ENCODE data around the gene ABTB1.
"Not testable (repeated sequence)": the region's sequence is repeated elsewhere in the genome, so short reads cannot be mapped to it uniquely, and the experiment has no call there.

Gene ABTB1

DNA sequence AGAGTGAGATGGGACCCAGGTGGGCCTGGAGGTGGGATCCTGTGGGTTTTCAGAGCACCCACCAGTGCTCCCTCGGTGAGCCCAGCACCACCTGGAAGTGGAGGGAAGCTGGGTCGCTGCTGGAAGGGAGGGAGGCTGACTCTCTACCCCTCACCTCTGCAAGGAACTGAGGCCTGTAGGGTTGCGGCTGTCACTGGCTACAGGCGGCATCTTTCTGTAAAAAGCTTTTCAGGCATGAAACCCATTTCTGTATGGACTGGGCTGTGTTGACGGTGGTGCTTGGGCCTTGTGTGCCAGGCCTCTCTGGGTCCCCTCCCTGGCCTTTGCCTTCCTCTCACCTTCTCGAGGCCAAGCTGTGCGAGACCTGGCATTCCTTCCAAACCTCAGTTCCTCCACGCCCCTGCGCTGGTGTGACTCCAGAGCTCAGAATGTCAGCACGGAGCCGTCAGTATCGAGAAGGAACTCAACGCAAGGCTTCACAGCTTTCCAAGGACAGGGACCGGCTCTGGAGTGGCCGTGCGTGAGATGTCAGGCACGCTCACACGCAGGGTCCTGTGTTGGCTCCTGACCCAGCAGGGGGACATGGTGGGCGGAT lies 16.6 kb downstream of the ABTB1 start:
- DNase-seq = no peak

DNA sequence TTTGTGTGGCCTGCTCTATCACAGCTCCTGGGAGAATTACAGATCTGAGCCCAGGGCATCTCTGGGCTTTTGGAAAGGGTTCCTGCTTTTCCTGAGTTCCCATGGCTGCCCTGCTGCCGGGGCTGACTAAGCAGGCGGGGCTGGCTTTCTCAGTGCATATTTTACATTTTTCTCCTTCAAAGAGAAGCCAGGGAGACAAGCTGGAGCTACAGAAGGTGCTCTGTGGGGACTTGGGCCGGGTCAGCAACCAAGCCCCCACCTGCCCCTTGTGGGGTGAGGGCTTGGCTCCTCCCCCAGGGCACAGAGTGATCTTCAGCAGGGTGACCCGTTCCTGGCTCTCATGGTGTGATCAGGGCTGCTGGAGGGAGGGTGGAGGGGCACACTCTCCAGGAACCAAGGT lies 17.4 kb downstream of the ABTB1 start:
- DNase-seq = no peak

DNA sequence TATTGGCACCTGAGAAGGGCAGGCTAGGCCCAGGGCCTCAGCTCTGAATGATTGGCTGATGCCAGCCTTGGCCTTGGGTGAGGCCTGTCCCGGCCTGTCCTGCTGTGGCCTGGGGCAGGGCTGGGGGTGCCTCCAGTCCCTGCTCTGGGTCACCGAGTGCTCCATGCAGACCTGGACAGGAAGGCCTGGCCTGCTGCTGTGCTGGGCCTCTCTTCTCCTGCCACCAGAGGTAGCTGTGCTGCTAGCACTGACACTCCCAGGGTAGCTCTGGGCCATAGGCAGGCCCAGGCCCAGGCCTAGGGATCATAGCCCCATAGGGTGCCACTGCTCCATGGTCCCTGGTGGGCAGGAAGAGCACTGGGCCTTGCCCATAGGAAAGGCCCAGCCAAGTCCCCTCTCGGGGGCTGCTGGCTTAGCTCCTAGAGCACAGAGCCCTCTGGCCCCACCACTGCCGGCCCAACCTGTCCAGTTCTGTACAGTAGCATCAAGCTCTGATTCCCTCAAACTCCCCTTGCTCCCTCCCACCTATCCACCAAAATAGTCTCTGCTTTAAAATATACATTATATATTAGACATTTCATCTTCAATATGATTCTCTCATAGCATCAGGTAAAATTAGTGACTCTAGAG lies 18.2 kb downstream of the ABTB1 start:
- DNase-seq = no peak

DNA sequence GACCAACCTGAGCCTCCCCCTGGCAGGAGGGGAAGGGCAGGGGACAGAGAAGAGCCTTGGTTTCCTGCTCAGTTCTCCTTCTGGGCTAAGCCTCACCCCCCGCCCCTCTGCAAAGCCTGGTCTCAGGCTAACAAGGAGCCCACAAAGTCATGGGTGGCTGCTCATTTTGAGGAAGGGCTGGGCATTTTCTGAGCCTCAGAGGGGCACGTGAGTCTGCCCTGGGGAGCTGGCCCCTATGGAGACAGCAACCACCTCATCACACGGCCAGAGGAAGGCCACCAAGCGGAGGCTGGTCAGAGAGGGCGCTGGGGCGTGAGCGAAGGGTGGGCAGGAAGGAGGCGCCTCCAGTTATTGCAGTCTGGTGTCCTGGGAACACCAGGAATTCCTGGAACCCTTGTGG lies 18.7 kb downstream of the ABTB1 start:
- DNase-seq = no peak

DNA sequence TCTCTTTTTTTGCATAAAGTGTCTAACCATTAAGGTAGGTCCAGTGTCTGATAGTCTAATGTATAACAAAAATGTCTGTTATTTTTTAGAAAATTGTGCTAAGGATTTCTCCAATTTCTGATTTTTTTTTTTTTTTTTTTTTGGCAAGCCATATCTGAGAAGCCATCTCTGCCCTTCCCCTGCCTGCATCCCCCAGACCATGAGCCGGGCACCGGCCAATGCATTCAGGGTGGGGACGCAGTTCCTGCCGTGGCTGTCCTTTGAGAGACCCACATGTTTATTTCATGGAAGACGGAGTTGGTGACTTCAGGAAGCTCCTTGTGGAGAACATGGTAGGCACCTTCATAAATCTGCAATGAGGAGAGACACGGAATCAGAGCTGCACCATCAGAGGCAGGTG lies 19.2 kb downstream of the ABTB1 start:
- no peak for DNase-seq

DNA sequence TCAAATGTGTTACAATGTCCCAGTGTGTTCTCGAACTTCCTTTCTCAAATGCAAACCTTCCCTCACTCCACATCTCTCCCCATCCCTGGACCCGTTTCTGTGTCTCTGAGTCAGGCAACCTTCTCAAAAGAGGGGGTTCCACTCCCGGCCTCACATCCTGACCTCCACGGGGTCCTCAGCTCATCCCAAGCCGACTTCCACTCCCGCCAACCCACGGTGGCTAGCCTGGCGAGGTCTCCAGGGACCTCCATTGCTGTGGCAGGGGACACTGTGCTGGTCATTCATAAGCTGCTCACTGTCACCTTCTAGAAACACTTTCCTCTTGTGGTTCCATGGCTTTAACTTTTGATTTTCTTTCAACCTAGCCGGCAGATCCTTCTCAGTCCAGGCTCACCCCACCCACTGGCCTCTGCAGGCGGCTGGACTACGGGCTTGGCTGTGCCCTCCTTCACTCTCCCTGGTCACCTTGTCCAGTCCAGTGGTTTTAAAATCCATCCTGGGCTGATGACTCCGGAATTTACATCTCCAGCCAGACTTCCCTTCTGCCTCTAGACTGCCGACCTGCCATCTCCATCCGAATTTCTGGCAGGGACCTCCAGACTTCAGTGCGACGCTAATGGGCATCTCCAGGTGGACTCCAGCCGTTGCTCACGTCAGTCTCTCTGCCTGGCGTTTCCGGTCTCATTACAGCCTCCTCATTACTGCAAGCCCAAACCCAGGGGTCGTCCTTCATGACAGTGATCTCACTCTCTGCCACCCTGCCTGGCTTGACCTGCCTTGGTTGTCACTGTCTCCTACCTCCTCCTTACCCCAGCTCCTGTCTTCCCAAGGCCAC lies 20.0 kb downstream of the ABTB1 start:
- DNase-seq = no peak

DNA sequence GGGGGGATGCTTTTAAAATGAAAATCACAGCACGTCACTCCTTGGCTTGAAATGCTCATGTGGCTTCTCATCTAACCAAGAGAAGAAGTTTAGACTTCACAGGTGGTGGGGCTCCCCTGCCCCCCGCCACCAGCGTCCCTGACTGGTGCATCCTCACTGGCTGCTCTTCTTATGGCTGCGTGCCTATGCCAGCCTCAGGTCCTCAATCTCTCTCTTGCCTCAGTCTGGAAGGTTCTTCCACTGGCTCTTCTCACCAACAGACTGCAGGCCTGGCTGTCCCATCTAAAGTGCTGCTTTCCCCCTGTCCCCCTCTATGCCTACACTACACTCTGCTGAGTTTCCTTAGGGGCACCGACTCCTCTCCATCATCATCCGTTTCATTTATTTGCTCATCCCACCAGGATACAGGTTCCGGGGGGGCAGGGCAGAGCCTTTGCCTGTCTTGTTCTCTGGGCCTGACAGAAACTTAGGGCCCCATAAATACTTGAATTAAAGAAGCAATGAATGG lies 20.6 kb downstream of the ABTB1 start:
- no peak for DNase-seq

DNA sequence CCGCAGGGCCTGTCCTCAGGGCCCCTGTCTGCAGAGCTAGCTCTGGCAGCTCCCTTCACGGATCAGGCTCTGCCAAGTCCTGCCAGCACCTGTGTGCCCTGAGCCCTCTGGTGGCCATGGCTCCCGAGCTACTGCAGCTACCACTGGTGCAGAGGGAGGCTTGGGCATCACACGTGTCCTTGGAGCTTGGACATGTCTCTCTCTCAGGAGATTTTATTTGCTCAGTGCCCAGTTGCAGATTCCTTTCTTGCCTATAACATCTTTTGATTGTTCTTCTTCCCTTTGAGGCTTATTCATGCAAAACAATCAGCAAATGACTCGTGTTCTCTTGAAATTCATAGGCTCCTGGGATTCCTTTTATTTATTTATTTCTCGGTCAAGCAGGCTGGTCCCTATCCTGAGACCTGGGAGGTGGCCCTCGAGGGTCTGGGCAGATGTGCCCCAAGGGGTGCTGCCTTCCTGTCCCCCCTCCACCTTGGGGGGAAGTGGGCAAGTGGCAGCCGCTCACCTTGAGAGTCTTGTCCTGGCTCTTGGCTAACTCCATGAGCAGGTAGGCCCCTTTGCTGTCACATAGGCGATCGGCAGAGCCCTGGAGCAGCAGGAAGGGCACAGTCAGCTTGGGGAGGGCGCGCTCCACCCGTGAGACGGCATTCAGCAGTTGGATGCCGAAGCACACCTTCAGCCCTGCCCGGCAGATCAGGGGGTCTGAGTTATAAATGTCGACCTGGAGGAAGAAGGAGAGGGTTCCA lies 21.9 kb downstream of the ABTB1 start:
- DNase-seq = no peak

DNA sequence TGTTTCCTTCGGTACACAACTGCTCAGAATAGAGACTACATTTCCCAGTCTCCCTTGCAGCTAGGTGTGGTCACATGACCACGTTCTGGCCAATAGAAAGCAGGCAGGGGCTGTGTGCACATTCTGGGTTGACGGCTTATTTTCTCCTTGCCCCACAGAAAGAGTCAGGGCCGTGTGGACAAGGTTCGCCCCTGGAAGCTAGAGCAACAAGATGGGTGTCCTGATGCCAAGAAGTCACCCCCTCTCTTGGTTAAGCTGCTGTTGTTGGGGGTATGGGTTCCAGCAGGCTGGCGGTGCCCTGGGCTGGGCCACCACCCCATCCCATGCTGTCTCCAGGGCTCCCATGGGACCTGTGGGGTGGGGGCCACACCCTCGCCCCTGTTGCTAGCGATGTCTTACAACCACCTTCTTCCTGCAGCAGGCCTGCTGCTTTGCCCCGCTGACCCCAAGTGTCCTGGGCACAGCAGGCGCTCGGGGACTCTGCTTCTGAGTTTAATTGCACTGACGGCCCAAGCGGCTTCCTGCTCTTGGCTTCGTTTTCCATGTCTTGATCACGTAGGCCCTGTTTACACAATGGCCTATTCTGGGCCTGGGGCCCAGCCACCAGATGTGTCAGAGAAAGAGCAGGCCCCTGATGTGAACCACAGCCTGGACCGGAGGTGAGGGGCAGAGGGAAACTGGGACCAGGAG lies 24.9 kb downstream of the ABTB1 start:
- DNase-seq = peak; percentile 49

DNA sequence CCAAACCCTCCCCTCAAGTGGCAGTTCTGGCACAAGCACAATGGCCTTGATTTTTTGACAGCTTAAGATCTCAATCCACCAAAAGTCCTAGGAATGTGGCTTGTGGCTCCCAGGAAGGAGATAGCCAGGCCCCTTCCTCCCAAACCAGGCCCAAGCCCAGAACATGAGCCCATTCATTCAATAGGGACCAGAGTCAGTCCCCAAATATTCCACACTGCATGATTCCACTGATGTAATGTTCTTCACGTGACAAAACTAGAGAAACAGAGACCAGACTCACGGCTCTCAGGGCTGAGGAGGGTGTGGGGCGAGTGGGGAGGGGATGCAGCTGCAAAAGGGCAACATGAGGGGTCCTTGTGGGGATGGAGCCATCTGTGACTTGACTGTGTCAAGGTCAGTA lies 25.5 kb downstream of the ABTB1 start:
- no peak for DNase-seq

DNA sequence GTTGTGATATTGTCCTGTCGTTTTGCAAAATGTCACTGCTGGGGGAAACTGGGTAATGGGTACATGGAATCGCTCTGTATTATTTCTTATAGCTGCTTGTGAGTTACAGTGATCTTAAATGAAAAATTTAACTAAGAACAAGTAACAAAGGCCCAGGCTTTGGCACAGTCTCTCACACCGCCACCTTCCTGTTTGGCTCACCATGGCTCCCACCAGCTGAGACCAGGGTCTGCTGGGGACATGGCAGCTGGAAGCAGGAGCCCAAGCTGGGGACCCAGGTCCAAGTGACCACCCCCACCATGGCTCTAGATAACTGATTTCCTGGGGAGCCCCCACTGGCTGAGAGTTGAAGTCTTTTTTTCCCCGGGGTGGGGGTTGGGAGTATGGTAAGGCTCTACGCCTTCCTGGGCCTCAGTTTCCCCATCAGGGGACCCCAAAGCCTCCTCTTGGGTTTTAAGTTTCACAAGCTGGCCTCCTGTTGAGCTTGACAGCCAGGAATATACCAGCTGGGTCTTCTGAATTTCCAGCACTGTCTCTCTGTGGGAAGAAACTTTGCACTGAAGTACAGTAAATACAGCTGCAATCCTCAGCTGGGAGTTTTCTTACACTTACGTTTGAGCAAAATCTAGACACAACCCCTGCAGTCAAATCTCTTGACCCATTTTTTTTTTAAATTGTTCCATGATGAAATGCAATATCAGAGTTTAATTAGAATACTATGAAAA lies 26.1 kb downstream of the ABTB1 start:
- DNase-seq = no peak

DNA sequence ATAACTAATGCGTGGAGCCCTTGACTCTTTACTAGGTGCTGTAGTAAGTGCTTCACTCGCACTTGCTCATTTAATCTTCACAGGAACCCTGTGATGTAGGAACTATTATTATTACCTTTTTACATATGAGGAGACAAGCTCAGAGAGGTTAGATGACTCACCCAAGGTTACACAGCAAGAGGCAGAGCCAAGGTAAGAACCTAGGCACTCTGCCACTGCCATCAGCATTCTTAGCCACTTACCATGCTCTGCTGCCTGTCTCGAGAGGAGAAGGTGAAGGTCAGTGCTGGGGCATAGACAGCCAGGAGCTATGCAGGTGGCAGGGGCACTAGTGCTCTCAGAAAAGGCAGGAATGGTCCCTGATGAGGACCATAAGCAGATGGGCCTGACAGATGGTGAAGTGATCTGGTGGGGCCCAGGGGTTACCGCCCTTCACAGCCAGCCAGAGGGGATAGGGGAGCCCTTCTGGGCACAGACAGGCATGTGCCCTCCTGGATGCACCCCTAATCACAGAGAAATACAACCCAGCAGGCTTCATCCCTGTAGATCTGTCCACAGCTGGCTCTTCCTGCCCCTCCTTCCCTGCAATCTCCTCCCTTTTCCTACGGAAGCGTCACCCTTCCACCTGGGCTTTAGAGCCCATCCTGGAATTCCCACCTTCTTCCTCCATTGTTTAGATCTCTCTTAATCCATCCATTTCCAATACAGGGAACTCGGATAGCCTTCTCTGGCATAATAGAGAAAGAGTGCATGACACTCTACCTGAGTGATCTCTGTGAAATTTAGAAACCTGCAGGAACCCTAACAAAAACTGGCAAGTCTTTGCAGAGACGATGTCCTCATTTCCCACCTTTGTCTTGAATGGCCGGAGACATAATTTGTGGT lies 26.9 kb downstream of the ABTB1 start:
- no peak for DNase-seq

DNA sequence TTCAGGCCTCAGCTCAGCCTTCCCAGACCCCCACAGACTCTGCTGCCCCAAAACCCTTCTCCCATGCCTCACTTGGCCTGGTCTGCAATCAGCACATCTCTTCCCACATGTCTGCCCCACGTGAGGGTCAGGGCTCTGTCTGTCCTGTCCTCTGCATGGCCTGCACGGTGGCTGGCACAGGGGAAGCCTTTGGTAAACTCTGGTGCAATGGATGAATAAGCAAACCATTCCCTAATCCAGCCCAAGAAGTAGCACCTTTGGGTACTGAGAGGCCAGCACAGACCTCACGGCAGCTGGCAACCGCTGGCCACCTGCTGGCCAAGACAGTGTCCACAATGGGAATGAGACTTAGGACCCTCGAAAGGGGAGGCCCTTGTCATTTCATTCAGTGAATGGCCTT lies 27.7 kb downstream of the ABTB1 start:
- DNase-seq = no peak

DNA sequence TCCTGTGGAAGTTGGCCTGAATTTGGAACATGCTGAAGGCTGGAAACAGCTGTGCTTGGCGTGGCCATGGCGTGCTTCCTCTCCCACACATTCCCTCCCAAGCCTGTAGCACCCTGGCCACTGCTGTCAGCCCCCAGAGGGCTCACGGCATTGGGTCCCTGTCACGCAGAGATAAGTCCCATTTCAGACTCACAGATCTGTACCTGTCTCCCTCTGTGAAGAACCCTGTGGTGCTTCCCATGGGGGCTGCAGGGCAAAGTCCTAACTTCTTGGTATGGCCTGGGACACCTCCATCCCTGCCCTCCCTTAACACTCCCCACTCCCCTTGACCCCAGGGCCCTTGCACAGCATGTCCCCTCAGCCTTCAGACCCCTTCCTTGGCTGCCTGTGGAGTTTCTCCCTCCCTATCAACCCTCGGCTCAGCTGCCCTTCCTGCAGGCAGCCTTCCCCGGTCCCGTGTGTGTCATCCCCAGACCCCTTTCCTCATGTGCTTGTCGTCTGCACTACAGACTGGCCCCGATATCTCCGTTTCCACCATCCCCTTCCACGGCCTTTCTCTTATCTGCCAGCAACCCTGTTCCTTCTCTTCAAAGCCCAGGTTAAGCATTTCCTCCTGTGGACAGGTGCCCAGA lies 28.6 kb downstream of the ABTB1 start:
- DNase-seq = no peak

DNA sequence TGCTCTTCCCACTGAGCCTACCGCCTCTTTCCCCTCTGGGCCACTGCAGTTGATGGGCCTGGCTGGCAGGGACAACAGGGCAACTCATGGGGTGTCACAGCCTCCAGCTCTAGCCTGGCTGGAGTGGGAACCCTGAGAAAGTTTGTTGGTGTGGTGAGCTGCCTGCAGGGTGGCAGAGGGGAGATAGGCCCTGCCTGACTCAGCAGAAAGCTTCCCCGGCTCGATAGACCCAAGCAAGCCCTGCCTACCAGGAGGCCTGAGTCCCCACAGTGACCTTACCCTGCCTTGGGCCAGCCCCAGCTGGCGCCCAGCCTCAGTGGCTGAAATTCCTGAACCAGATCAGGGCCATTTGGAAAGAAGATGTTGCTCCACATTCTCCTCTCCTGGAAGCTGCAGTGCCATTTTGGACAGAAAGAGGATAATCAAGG lies 29.4 kb downstream of the ABTB1 start:
- DNase-seq = no peak

DNA sequence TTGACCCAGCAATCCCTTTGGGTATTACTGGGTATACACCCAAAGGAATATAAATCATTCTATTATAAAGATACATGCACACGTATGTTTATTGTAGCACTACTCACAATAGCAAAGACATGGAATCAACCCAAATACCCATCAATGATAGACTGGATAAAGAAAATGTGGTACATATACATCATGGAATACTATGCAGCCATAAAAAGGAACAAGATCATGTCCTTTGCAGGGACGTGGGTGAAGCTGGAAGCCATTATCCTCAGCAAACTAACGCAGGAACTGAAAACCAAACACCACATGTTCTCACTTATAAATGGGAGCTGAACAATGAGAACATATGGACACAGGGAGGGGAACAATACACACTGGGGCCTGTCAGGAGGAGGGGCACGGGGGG lies 32.1 kb downstream of the ABTB1 start:
- not testable (repeated sequence) for DNase-seq

DNA sequence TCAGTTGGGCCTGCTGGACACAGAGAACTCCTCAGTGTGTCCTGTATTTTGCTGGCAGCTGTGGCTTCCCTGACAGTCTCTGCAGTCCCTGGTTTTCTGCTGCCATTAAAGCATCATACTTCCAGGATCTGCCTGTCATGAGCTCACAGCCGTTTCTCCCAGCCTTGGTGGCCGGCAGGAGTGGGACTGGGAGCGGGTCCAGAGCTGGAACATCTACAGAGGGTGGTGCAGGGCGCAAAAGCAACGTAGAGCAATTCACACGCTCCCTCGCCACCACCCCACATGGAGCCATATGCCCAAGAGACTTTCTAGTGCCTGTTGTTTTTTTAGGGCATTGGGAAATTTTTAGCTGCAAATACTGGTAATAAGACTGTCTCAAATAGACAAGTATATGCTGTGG lies 33.6 kb downstream of the ABTB1 start:
- DNase-seq = no peak

DNA sequence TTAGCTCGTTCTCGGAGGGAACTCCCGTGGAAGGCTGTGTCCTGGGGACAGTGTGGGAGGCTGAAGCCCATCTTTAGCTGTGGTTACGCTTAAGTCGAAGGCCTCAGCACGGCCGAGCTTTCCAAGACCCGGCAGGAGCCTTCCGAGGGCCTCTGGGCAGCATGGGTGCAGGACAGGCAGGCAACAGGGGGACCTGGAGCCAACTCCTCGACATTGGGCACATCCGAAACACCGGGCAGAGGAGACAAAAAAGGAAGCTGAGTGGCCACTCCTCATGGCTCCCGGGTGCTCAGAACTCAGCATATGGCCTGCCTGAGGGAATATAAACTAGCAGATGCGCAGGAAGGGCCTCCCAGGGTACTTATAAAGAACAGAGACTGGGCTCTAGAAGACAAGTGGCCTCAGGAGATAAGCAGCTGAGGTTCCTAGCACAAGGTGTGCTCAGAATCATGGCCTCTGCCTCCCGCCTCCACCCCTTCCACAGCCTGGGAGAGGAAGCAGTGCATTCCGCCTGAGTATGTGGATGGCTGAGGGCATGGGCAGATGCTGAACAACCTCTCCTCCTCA lies 34.1 kb downstream of the ABTB1 start:
- no peak for DNase-seq

DNA sequence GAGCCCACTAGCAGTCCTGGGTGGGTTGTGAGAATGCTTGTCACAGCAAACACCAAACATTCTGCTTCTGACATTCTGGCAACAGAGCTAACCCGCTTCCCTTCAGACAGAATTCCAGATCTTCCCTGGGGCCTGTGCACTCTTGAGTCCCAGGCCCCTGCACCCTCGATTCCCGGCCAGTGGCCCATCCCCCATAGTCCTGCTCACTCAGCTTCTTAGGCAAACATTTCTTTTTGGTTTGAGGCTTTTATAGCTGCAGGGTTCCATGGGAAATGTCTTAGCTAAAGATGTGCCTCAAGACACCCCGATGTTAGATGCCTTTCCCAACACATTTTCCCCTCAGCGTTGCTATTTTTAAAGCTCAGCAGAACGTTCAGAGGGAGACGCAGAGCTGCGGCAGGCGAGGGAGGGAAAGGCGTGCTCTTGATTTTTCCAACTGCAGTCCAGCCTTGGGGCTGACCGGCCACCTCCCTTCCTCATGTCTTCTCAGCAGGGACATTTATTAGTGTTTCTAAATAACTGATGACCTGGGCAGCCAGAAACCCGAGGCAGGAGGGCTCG lies 35.2 kb downstream of the ABTB1 start:
- no peak for DNase-seq

DNA sequence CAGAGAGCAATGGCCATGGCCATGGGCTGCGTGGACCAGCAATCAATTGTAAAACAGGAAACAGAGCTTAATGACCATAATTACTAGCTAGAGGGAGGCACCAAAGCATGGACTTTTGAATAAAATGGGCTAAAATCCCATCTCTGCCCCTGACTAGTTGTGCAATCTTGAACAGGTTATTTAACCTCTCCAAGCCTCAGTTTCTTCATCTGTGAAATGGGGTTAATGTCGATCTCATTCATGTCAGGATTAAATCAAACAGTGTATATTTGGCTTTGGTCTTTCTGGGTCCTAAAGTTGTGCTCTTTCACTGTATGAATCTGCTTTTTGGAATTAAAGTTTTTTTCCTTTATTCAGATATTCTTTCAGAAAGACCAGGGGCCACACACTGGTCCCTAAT lies 36.1 kb downstream of the ABTB1 start:
- DNase-seq = no peak
